Stimulated activated CD4-positive, alpha-beta T cell treated with anti-CD3 and anti-CD28 coated beads, TNF-alpha, amount 100 ng/mL, for 48 hours (primary cell): Measurements from ENCODE around the gene CLTC.
"Not testable (repeated sequence)": the region's sequence is repeated elsewhere in the genome, so short reads cannot be mapped to it uniquely, and the experiment has no call there.

Experiments
- DNase-seq, 3 donors: peaks; one replicate each; pipeline ENCODE4 v3.0.0-alpha.2; 2020; ENCODE audit warnings: low read depth in 3 of 3

CLTC gene

GRCh38 chr17:59619298-59620063 is at the start of gene CLTC:
Gene CLTC (plus strand): TSS chr17:59619895. CDS start chr17:59620132, 237 bp downstream.
- peak; percentile 84 to 91 (median 89) for DNase-seq

- DNase-seq: no peak
Observed at GRCh38 chr17:59572301-59572924, 47.3 kb upstream of the CLTC start.

GRCh38 chr17:59584168-59584567 is 35.5 kb upstream of the CLTC start:
- not testable (repeated sequence) for DNase-seq

- no peak for DNase-seq
Observed at GRCh38 chr17:59600169-59600568, 19.5 kb upstream of the CLTC start.

GRCh38 chr17:59601130-59601529 is 18.6 kb upstream of the CLTC start:
- DNase-seq: no peak

- DNase-seq: no peak
Observed at GRCh38 chr17:59607061-59607460, 12.6 kb upstream of the CLTC start.

GRCh38 chr17:59607817-59608403 is 11.8 kb upstream of the CLTC start:
- DNase-seq: peak in 2 of 3 donors; percentile 14 to 16

- no peak for DNase-seq
Observed at GRCh38 chr17:59611503-59611902, 8.2 kb upstream of the CLTC start.

- DNase-seq: no peak
Observed at GRCh38 chr17:59616253-59616920, 3.3 kb upstream of the CLTC start.

GRCh38 chr17:59617156-59617732 is 2.5 kb upstream of the CLTC start:
- no peak for DNase-seq

- DNase-seq: no peak
Observed at GRCh38 chr17:59619035-59619297, 729 bp upstream of the CLTC start.

- no peak for DNase-seq
Observed at GRCh38 chr17:59620064-59620359, 317 bp downstream of the CLTC start.

- DNase-seq: peak; percentile 27 to 51 (median 33)
Observed at GRCh38 chr17:59620518-59621259, 994 bp downstream of the CLTC start.

GRCh38 chr17:59621771-59622170 is 2.1 kb downstream of the CLTC start:
- no peak for DNase-seq

- no peak for DNase-seq
Observed at GRCh38 chr17:59623151-59623550, 3.5 kb downstream of the CLTC start.

GRCh38 chr17:59626756-59627155 is 7.1 kb downstream of the CLTC start:
- DNase-seq: no peak

- no peak for DNase-seq
Observed at GRCh38 chr17:59627274-59627673, 7.6 kb downstream of the CLTC start.

GRCh38 chr17:59627770-59628171 is 8.1 kb downstream of the CLTC start:
- no peak for DNase-seq

GRCh38 chr17:59629174-59629573 is 9.5 kb downstream of the CLTC start:
- no peak for DNase-seq

- DNase-seq: no peak
Observed at GRCh38 chr17:59631276-59631675, 11.6 kb downstream of the CLTC start.

- no peak for DNase-seq
Observed at GRCh38 chr17:59632398-59632797, 12.7 kb downstream of the CLTC start.
